GM19035 (cell line): ENCODE measurements around the gene TRIM54.

Experiments
- ATAC-seq: cut with Tn5 transposase; IDR thresholded peaks from one replicate; pipeline ENCODE4 v1.9.1; 2021; ENCODE audit not compliant: unreplicated experiment

Gene TRIM54, protein sequence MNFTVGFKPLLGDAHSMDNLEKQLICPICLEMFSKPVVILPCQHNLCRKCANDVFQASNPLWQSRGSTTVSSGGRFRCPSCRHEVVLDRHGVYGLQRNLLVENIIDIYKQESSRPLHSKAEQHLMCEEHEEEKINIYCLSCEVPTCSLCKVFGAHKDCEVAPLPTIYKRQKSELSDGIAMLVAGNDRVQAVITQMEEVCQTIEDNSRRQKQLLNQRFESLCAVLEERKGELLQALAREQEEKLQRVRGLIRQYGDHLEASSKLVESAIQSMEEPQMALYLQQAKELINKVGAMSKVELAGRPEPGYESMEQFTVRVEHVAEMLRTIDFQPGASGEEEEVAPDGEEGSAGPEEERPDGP

DNA sequence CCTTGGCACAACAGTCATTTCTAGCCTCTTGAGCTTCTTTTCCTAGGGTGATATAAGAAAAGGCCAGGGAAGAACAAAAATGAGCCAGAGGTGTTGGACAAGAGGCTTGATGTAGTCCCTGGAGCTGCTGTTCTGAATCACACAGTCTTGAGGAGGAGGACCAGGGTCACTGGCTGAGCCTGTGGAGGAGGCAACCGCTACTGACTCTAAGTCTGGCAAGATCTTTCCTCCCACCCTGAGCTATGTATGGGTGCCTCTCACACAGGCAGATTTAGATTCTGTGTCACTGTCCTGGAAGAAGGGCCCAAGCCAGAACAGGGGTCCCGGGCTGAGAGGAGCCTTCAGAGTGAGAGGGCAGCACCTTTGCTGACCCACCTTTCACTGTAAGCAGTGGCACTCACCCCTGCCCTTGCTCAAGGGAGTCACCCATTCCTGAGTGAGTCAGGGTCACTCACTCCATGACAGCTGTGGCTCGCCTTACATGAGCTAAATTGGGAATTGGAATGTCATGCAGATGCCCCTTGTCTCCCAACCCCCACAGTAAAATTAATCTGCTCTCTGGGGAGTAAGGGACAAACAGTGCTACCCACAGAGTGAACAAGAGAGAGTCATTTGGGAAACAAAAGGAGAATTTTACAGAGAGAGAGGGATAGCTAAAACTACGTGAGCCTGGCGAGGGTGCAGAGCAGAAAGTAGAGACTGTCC, at the start of gene TRIM54:
TSS of gene TRIM54 (plus strand) at position 575 of the 705 bp plus-strand sequence. CDS start 303 bp downstream, outside the sequence.
- no peak for ATAC-seq

- no peak for ATAC-seq
These were observed 48.9 kb upstream of the TRIM54 start for GRCh38 chr2:27233341-27233740.

DNA sequence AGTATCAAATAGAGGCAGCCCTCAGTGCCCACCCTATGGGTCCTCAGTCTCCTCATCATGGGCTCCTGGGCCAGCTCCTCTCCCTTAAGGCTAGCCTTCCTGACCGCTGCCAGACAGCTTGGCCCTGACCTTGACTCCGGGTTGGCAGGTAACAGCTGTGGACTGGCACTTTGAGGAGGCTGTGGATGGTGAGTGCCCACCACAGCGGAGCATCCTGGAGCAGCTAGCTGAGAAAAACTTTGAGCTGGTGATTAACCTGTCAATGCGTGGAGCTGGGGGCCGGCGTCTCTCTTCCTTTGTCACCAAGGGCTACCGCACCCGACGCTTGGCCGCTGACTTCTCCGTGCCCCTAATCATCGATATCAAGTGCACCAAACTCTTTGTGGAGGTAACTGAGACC, 46.1 kb upstream of the TRIM54 start:
- no peak for ATAC-seq

- no peak for ATAC-seq
These were observed 45.6 kb upstream of the TRIM54 start for GRCh38 chr2:27236626-27237025.

GRCh38 chr2:27237341-27237945, 44.8 kb upstream of the TRIM54 start:
- no peak for ATAC-seq

DNA sequence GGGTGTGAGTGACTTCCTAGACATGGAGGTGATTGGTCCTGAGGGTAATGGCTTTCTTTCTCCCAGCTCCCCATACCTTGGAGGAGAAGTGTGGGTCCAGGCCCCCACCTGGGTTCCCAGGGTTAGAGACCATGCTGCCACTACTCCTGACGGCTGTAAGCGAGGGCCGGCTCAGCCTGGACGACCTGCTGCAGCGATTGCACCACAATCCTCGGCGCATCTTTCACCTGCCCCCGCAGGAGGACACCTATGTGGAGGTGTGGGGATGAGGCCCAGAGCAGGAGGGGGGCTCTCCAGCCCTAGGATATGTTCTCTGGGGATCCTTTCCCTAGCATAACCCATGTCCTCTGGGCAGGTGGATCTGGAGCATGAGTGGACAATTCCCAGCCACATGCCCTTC, 43.3 kb upstream of the TRIM54 start:
- ATAC-seq = no peak

DNA sequence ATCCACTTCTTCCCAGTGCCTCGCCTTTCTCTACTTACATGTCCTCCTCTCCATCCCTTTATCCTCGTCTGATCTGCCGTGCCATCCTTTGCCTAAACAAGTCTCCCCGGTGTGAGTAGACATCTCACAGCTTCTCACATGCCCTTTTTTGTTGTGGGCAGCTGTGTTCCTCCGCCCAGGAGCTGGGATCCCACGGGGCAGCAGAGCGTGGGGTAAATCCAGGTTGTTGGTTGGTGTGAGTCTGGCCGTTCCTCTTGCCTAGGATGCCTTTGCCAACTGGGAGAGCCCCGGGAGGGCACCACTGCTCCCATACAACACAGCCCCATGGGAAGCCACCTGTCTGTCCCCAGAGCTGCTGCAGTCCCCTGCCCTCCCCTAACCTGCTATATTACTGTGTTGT, 41.8 kb upstream of the TRIM54 start:
- no peak for ATAC-seq

GRCh38 chr2:27241761-27242613, 40.2 kb upstream of the TRIM54 start:
- no peak for ATAC-seq

GRCh38 chr2:27242614-27242951, 39.6 kb upstream of the TRIM54 start:
- no peak for ATAC-seq

- no peak for ATAC-seq
These were observed 38.7 kb upstream of the TRIM54 start for GRCh38 chr2:27243391-27244130.

- no peak for ATAC-seq
These were observed 37.1 kb upstream of the TRIM54 start for GRCh38 chr2:27245116-27245515.

GRCh38 chr2:27245626-27246025, 36.6 kb upstream of the TRIM54 start:
- ATAC-seq = no peak

DNA sequence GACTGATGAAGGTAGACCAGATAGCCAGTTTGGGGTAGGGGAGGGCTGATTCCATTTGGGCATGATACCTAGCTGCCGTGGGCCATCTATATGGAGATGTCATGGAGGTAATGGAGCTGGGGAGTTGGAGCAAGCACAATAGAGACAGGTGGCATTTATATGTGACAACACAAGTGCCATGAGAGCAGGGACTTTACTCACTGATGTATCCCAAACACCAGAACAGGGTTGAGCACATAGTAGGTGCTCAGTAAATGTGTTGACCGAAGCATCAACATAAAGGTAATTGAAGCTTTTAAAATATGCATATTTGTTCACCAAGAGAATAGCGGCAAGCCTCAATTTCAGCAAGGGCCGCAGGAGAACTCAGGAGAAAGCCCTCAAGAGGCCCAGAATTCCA, 34.3 kb upstream of the TRIM54 start:
- no peak for ATAC-seq

GRCh38 chr2:27249159-27249890, 32.9 kb upstream of the TRIM54 start:
- no peak for ATAC-seq

DNA sequence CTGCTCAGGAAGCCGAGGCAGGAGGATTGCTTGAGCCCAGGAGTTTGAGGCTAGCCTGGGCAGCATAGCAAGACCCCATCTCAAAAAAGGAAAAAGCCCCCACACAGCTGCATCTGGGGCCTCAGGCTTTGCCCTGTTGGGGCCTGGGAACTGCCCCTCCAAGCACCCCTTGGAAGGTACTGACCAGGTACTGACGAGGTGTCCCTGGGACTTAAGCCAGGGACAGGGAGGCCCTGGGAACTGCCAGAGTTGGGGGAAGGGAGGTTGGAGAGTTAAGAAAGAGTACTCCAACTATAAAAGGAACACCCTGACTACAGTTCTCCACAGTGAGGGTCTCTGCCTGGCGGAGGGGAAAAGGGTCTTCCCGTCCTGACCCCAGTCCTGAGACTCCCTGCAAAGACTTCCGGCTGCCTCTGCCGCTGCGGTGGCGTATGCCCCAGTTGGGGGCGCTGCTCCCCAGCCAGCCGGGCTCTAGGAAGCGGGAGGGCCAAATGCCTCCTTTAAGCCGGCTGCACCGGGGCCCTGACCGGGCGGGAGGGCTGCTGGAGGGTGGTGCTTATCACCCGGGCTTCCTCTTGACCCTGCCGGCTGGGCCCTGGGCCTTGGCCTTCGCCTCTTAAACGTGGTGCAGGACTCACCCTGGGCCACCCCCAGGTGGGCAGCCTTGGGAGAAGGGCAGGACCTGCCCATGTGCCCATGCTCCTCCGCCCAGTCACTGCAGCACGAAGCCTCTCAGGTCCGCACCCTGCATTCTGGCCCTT, 32.2 kb upstream of the TRIM54 start:
- ATAC-seq = no peak

GRCh38 chr2:27250652-27251379, 31.4 kb upstream of the TRIM54 start:
- ATAC-seq = no peak

DNA sequence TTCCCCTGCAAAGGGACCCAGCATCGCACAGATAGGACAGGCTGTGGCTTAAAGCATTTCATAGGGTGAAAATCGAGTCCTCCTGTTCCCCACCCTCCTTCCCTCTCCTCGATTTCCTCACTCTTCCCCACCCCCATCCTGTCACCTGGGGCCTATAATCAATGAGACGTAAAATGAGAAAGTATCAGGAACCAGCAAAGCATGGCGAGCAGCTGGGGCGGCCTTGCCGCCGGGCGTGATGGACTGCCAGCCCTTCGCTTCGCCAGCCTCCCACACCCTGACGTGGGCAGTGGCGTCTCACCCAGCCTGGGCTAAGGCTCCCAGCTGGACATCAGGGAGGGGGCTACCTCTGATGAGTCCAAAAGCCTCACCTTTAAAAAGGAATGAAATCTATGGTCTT, 30.5 kb upstream of the TRIM54 start:
- no peak for ATAC-seq

DNA sequence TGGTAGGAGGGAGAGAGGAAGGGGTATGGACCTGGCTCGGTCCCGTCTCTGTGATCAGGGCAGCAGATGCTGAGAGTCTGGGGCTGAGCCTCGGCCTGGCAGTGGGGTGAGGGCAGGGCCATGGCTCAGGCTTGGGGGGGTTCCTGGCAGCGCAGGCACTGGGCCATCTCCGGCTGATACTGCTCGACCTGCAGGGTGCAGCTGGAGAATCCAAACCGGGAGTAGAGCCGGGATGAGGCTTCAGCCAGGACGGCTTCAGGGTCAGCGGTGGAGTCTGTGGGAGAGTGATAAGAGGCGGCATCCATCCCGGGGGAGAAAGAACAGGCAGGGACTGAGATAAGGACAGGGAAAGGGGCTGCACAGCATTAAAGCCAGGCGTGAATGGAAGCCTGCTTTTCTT, 27.0 kb upstream of the TRIM54 start:
- ATAC-seq = no peak

- no peak for ATAC-seq
These were observed 26.6 kb upstream of the TRIM54 start for GRCh38 chr2:27255660-27256059.
